Liver (tissue), 3 donors: Measurements from ENCODE around the gene ALKAL2.

ENCODE experiments used
- ATF3 ChIP-seq: IDR thresholded peaks from 2 replicates; pipeline ENCODE4 v1.6.1; 2016; ENCODE audit warnings: antibody characterized with exemption
- CTCF ChIP-seq: fragments of 150-350 bp; IDR thresholded peaks from 2 replicates; pipeline ENCODE4 v1.5.1; 2017; ENCODE audit warnings: improper control_type of control experiment, low read depth, low read length; ENCODE audit not compliant: missing input control
- FOXA1 ChIP-seq: IDR thresholded peaks from 2 replicates; pipeline ENCODE4 v1.6.1; 2016; ENCODE audit warnings: antibody characterized with exemption
- FOXA2 ChIP-seq: IDR thresholded peaks from 2 replicates; pipeline ENCODE4 v1.6.1; 2016; ENCODE audit warnings: antibody characterized with exemption
- GABPA ChIP-seq, 2 donors: IDR thresholded peaks in 1 of 2; conservative IDR thresholded peaks in 1 of 2; 2 replicates each; pipeline ENCODE4 v1.6.1; 2016; ENCODE audit warnings: antibody characterized with exemption in 2 of 2, mild to moderate bottlenecking in 1 of 2, moderate library complexity in 1 of 2
- HNF4G ChIP-seq: IDR thresholded peaks from 2 replicates; pipeline ENCODE4 v1.6.1; 2016; ENCODE audit warnings: antibody characterized with exemption
- MAX ChIP-seq: IDR thresholded peaks from 2 replicates; pipeline ENCODE4 v1.6.1; 2016; ENCODE audit warnings: antibody characterized with exemption
- RAD21 ChIP-seq, 2 donors: IDR thresholded peaks; 2 replicates each; pipeline ENCODE4 v1.6.1; 2016; ENCODE audit warnings: antibody characterized with exemption in 2 of 2, mild to moderate bottlenecking in 2 of 2
- REST ChIP-seq: IDR thresholded peaks from 2 replicates; pipeline ENCODE4 v1.6.1; 2016; ENCODE audit warnings: antibody characterized with exemption, mild to moderate bottlenecking
- RXRA ChIP-seq, 2 donors: IDR thresholded peaks; 2 replicates each; pipeline ENCODE4 v1.6.1; 2017 to 2018; ENCODE audit warnings: antibody characterized with exemption in 2 of 2, mild to moderate bottlenecking in 1 of 2
- SP1 ChIP-seq: IDR thresholded peaks from 2 replicates; pipeline ENCODE4 v1.6.1; 2018; ENCODE audit warnings: antibody characterized with exemption, mild to moderate bottlenecking
- TAF1 ChIP-seq: conservative IDR thresholded peaks from 2 replicates; pipeline ENCODE4 v1.6.1; 2016; ENCODE audit warnings: antibody characterized with exemption, mild to moderate bottlenecking
- YY1 ChIP-seq: IDR thresholded peaks from 2 replicates; pipeline ENCODE4 v1.6.1; 2016; ENCODE audit warnings: antibody characterized with exemption, mild to moderate bottlenecking
- ZBTB33 ChIP-seq: IDR thresholded peaks from 2 replicates; pipeline ENCODE4 v1.6.1; 2016; ENCODE audit warnings: antibody characterized with exemption
- donor health status: healthy.
- donor health status: healthy.

- TF ChIP-seq TAF1, result no peak
- no peak for TF ChIP-seq CTCF
- no peak for TF ChIP-seq RXRA (IDR thresholded peaks at IDR 0.05)
- no peak for TF ChIP-seq SP1
- no peak for TF ChIP-seq YY1
- TF ChIP-seq REST, result no peak
- no peak for TF ChIP-seq GABPA (IDR thresholded peaks at IDR 0.05 in 1 of 2, conservative IDR thresholded peaks at IDR 0.05 in 1 of 2)
- TF ChIP-seq FOXA1, result no peak
- no peak for TF ChIP-seq FOXA2
- no peak for TF ChIP-seq ZBTB33
- TF ChIP-seq MAX, result no peak
- TF ChIP-seq RAD21 (IDR thresholded peaks at IDR 0.05), result no peak
- TF ChIP-seq ATF3, result no peak
- no peak for TF ChIP-seq HNF4G
These were observed 7.8 kb downstream of the ALKAL2 start for GRCh38 chr2:279956-280649.
